Astrocyte (in vitro differentiated cells and primary cell): ENCODE results near the gene SSU72. TPM values are rescaled to one million over a fixed set of nuclear protein-coding genes. Genes with fewer than 3 reads are reported as not detected.
"Not testable (repeated sequence)": the region's sequence is repeated elsewhere in the genome, so short reads cannot be mapped to it uniquely, and the experiment has no call there.

ENCODE experiments used
- DNase-seq: peaks from one replicate; pipeline ENCODE4 v3.0.0-alpha.2; 2010; ENCODE audit warnings: low read depth
- FAIRE-seq: peaks from 2 replicates; lab custom pipeline; 2011; peaks lifted over from hg19 to GRCh38; lab: Jason Lieb, UNC
- H2AFZ ChIP-seq: 2 replicates; pipeline ENCODE4 v1.6.0; 2012; ENCODE audit warnings: low read depth, low read length, inconsistent platforms
- H3K27ac ChIP-seq: 2 replicates; pipeline ENCODE4 v1.5.1; 2011; ENCODE audit warnings: low read depth, low read length, inconsistent platforms
- H3K27me3 ChIP-seq: 2 replicates; pipeline ENCODE4 v1.6.0; 2011; ENCODE audit warnings: low read length, inconsistent platforms; ENCODE audit not compliant: insufficient read depth
- H3K36me3 ChIP-seq: 2 replicates; pipeline ENCODE4 v1.5.1; 2011; ENCODE audit warnings: low read length, inconsistent platforms; ENCODE audit not compliant: insufficient read depth
- H3K4me1 ChIP-seq: 2 replicates; pipeline ENCODE4 v1.5.1; 2011; ENCODE audit warnings: low read length, inconsistent platforms; ENCODE audit not compliant: insufficient read depth
- H3K4me2 ChIP-seq: 2 replicates; pipeline ENCODE4 v1.6.0; 2012; ENCODE audit warnings: low read length, inconsistent platforms
- H3K4me3 ChIP-seq: 2 replicates; pipeline ENCODE4 v1.5.1; 2011; ENCODE audit warnings: low read depth, mild to moderate bottlenecking, low read length, inconsistent platforms; ENCODE audit not compliant: insufficient read depth
- H3K79me2 ChIP-seq: 2 replicates; pipeline ENCODE4 v1.6.0; 2012; ENCODE audit warnings: mild to moderate bottlenecking, low read length, inconsistent platforms; ENCODE audit not compliant: insufficient read depth
- H3K9ac ChIP-seq: 2 replicates; pipeline ENCODE4 v1.6.0; 2012; ENCODE audit warnings: mild to moderate bottlenecking, low read length, inconsistent platforms
- H3K9me3 ChIP-seq: 2 replicates; pipeline ENCODE4 v1.5.1; 2012; ENCODE audit warnings: low read depth, mild to moderate bottlenecking, low read length, inconsistent platforms; ENCODE audit not compliant: insufficient read depth
- H4K20me1 ChIP-seq: 2 replicates; pipeline ENCODE4 v1.6.0; 2012; ENCODE audit warnings: low read length, inconsistent platforms; ENCODE audit not compliant: insufficient read depth
- H3K27ac Mint-ChIP-seq: one replicate; pipeline ENCODE4 v1.8.0; 2021; ENCODE audit warnings: mild to moderate bottlenecking, mixed read lengths; ENCODE audit not compliant: unreplicated experiment
- H3K27me3 Mint-ChIP-seq: one replicate; pipeline ENCODE4 v1.8.0; 2021; ENCODE audit warnings: low read depth, mixed read lengths; ENCODE audit not compliant: unreplicated experiment
- H3K36me3 Mint-ChIP-seq: one replicate; pipeline ENCODE4 v1.8.0; 2021; ENCODE audit warnings: low read depth, mixed read lengths; ENCODE audit not compliant: unreplicated experiment
- H3K4me1 Mint-ChIP-seq: one replicate; pipeline ENCODE4 v1.8.0; 2021; ENCODE audit warnings: low read depth, mixed read lengths; ENCODE audit not compliant: unreplicated experiment
- H3K4me3 Mint-ChIP-seq: one replicate; pipeline ENCODE4 v1.8.0; 2021; ENCODE audit warnings: mild to moderate bottlenecking, moderate library complexity, mixed read lengths; ENCODE audit not compliant: unreplicated experiment
- H3K9me3 Mint-ChIP-seq: one replicate; pipeline ENCODE4 v1.8.0; 2021; ENCODE audit warnings: mild to moderate bottlenecking, mixed read lengths; ENCODE audit not compliant: unreplicated experiment
- CTCF ChIP-seq: IDR thresholded peaks from 2 replicates; pipeline ENCODE4 v1.5.1; 2011; ENCODE audit warnings: low read depth, mild to moderate bottlenecking, inconsistent platforms, low read length, moderate library complexity; ENCODE audit not compliant: insufficient read depth
- total RNA-seq: library from RNA; stranded (reverse); gene quantifications from 2 replicates; pipeline ENCODE4 v1.2.1, GENCODE V29; 2021

Gene SSU72
- total RNA-seq, 1 donor from 2014 or later: 145 TPM

- not testable (repeated sequence) for H3K27me3 ChIP-seq, FAIRE-seq, H3K79me2 ChIP-seq, H3K9ac ChIP-seq, H3K4me1 ChIP-seq, H3K27ac ChIP-seq, H3K4me1 Mint-ChIP-seq, H3K36me3 Mint-ChIP-seq, H3K36me3 ChIP-seq, H3K9me3 ChIP-seq, H4K20me1 ChIP-seq, H3K27me3 Mint-ChIP-seq, H3K4me2 ChIP-seq, H3K4me3 ChIP-seq, H3K9me3 Mint-ChIP-seq
- Mint-ChIP-seq H3K27ac (peak overlapping the region; percentile 50), H3K4me3 (peak overlapping the region; percentile 54)
- peak; percentile 6 for DNase-seq
- H2AFZ ChIP-seq: peak overlapping the region; percentile 1
- TF ChIP-seq CTCF: peak; percentile 24
Observed at GRCh38 chr1:1504777-1505365, 69.8 kb downstream of the SSU72 start.

- H4K20me1 ChIP-seq, H3K4me3 ChIP-seq, H3K27me3 Mint-ChIP-seq, H3K27ac Mint-ChIP-seq, H3K4me2 ChIP-seq, H3K9me3 ChIP-seq, H3K4me1 ChIP-seq, DNase-seq, H3K27ac ChIP-seq, H3K4me3 Mint-ChIP-seq, H3K27me3 ChIP-seq, H3K9me3 Mint-ChIP-seq, H3K9ac ChIP-seq, FAIRE-seq, H3K4me1 Mint-ChIP-seq, H2AFZ ChIP-seq: not testable (repeated sequence)
- Histone ChIP-seq H3K79me2 (peaks cover 11% of the 10 kb centered on the region), H3K36me3 (peaks cover 14% of the 10 kb centered on the region)
- H3K36me3 Mint-ChIP-seq: peaks cover 21% of the 10 kb centered on the region
Observed at GRCh38 chr1:1495461-1495975, 79.1 kb downstream of the SSU72 start.

GRCh38 chr1:1494311-1494710 lies 80.4 kb downstream of the SSU72 start:
- not testable (repeated sequence) for H3K4me3 ChIP-seq, H2AFZ ChIP-seq, H3K27me3 ChIP-seq, H3K4me1 ChIP-seq, H3K4me3 Mint-ChIP-seq, H3K9me3 ChIP-seq, H3K9me3 Mint-ChIP-seq, H3K27ac ChIP-seq, FAIRE-seq, H4K20me1 ChIP-seq, H3K27ac Mint-ChIP-seq, H3K4me2 ChIP-seq, H3K4me1 Mint-ChIP-seq, H3K27me3 Mint-ChIP-seq, DNase-seq, H3K9ac ChIP-seq
- H3K36me3 Mint-ChIP-seq: peaks cover 23% of the 10 kb centered on the region
- H3K36me3 ChIP-seq: peaks cover 17% of the 10 kb centered on the region
- H3K79me2 ChIP-seq: peaks cover 14% of the 10 kb centered on the region

Other genes starting within 250 kb of the SSU72 start
- gene TAS1R3, start 243.6 kb downstream of the SSU72 start, total RNA-seq: 0.41 and 0.50 TPM in 2 replicates
- 54.0 and 55.0 TPM in 2 replicates for gene DVL1, start 225.4 kb downstream of the SSU72 start, total RNA-seq
- gene MXRA8, start 216.3 kb downstream of the SSU72 start, total RNA-seq: 112 and 139 TPM in 2 replicates
- gene AURKAIP1, start 199.7 kb downstream of the SSU72 start, total RNA-seq: 135 and 139 TPM in 2 replicates
- gene CCNL2, start 175.5 kb downstream of the SSU72 start, total RNA-seq: 194 and 197 TPM in 2 replicates
- 87.3 and 88.5 TPM in 2 replicates for gene MRPL20, start 167.6 kb downstream of the SSU72 start, total RNA-seq
- gene ANKRD65, start 153.6 kb downstream of the SSU72 start, total RNA-seq: 0.64 TPM in 1 of 2 replicates, not detected in the other
- 60.4 and 81.2 TPM in 2 replicates for gene VWA1, start 139.2 kb downstream of the SSU72 start, total RNA-seq
- 1.8 and 2.5 TPM in 2 replicates for gene ATAD3C, start 125.2 kb downstream of the SSU72 start, total RNA-seq
- gene ATAD3B, start 103.1 kb downstream of the SSU72 start, total RNA-seq: 55.3 and 63.0 TPM in 2 replicates
- 51.1 and 54.9 TPM in 2 replicates for gene ATAD3A, start 62.7 kb downstream of the SSU72 start, total RNA-seq
- 7.0 and 9.0 TPM in 2 replicates for gene TMEM240, start 34.2 kb downstream of the SSU72 start, total RNA-seq
- gene FNDC10, start 25.3 kb upstream of the SSU72 start, total RNA-seq: 7.4 and 8.7 TPM in 2 replicates
- 73.6 and 80.1 TPM in 2 replicates for gene MIB2, start 40.6 kb upstream of the SSU72 start, total RNA-seq
- 40.1 and 40.7 TPM in 2 replicates for gene MMP23B, start 57.3 kb upstream of the SSU72 start, total RNA-seq
- gene CDK11B, start 84.1 kb upstream of the SSU72 start, total RNA-seq: 21.1 and 23.4 TPM in 2 replicates
- 45.1 and 47.7 TPM in 2 replicates for gene SLC35E2B, start 117.9 kb upstream of the SSU72 start, total RNA-seq
- gene CDK11A, start 149.5 kb upstream of the SSU72 start, total RNA-seq: 30.3 and 35.3 TPM in 2 replicates
- gene NADK, start 203.6 kb upstream of the SSU72 start, total RNA-seq: 83.7 and 87.6 TPM in 2 replicates